ENCODE data around the gene ADAT3.

The ADAT3 gene

GRCh38 chr19:1942934-1943555 is 37.8 kb downstream of the ADAT3 start:
- DNase-seq, result no peak

GRCh38 chr19:1943661-1944087 is 38.5 kb downstream of the ADAT3 start:
- no peak for DNase-seq

GRCh38 chr19:1944088-1944915 is 39.1 kb downstream of the ADAT3 start:
- DNase-seq, result no peak

- DNase-seq, result no peak
These were observed 39.8 kb downstream of the ADAT3 start for GRCh38 chr19:1944916-1945561.

GRCh38 chr19:1945899-1946298 is 40.7 kb downstream of the ADAT3 start:
- peak; percentile 11 for DNase-seq

- DNase-seq, result no peak
These were observed 42.5 kb downstream of the ADAT3 start for GRCh38 chr19:1947651-1948209.

GRCh38 chr19:1949304-1950101 is 44.3 kb downstream of the ADAT3 start:
- DNase-seq, result no peak

GRCh38 chr19:1950640-1951039 is 45.4 kb downstream of the ADAT3 start:
- DNase-seq, result no peak

- no peak for DNase-seq
These were observed 47.4 kb downstream of the ADAT3 start for GRCh38 chr19:1952635-1953034.

GRCh38 chr19:1953037-1953436 is 47.8 kb downstream of the ADAT3 start:
- no peak for DNase-seq

- no peak for DNase-seq
These were observed 48.4 kb downstream of the ADAT3 start for GRCh38 chr19:1953441-1954094.

GRCh38 chr19:1954532-1954933 is 49.3 kb downstream of the ADAT3 start:
- DNase-seq, result no peak

GRCh38 chr19:1955171-1956121 is 50.2 kb downstream of the ADAT3 start:
- DNase-seq, result no peak

- no peak for DNase-seq
These were observed 50.9 kb downstream of the ADAT3 start for GRCh38 chr19:1956122-1956494.

GRCh38 chr19:1956868-1957492 is 51.8 kb downstream of the ADAT3 start:
- DNase-seq, result no peak

GRCh38 chr19:1957562-1958248 is 52.5 kb downstream of the ADAT3 start:
- DNase-seq, result no peak

- DNase-seq, result no peak
These were observed 54.9 kb downstream of the ADAT3 start for GRCh38 chr19:1959928-1960589.

- no peak for DNase-seq
These were observed 56.0 kb downstream of the ADAT3 start for GRCh38 chr19:1961000-1961883.
